ENCODE data around the gene PDAP1. TPM values are rescaled to one million over a fixed set of nuclear protein-coding genes. Genes with fewer than 3 reads are reported as not detected.
A peak's percentile ranks its signal among the peaks of the same experiment; 100 is the strongest.

The PDAP1 gene
- total and polyA plus RNA-seq, 2 of the 13 experiments (the other 11 are each of a cell fraction or from before 2014, with no cell fraction given) = 13.0 to 100 TPM

DNA sequence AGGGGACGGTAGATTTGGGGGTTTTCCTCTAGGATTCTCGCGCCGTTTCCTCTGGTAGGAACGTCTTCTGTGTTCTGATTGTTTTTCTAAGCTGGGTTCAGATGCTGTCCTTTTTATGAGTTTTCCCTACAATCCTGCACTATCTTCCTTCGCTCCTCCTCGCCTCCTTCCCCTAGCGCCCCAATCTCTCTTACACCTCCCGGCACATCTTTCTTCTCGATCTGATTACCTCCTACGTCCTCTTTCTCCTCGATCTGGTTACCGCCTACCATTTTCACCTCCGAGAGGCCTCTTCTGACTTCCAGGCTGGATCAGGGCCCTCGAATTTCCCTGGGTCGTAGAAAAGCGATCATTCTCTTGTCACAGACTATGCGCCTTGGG lies 785 bp upstream of the PDAP1 start:
- FAIRE-seq = no peak
- BruUV-seq (replicated peaks) = TSS peak; percentile 60
- peak overlapping the region; percentile 80 to 100 (median 93) for H3K4me3 ChIP-seq (replicated peaks in 1 of 3; ENCODE audit: insufficient read depth in 1 of 3, low read depth in 2 of 3, low read length in 3 of 3)
- ChIA-PET POLR2A (interaction anchor here (0.7 to 2.6 kb wide), 21 partner anchors 9 to 567 kb away, joined by 3 to 29 read pairs (median 6); partner anchors contain the start of genes ARPC1A, ARPC1B, ATP5MF and AZGP1), CTCF (ENCODE audit: low intra/inter-chr PET ratio, low total read pairs) (no interaction called here)
- intact Hi-C loops (cut with micrococcal nuclease; ENCODE audit: unreplicated experiment) (loop anchor here (2.0 to 5.0 kb wide), 2 partner anchors 37 to 56 kb away; partner anchors contain the start of gene ARPC1B), in situ Hi-C loops (cut with HindIII; ENCODE audit: extremely low pct_ligation_motif_present, low pct_unique_long_range_greater_than_20kb) (no loop called here)
- peaks cover 41% of the 10 kb centered on the region for H3K4me1 ChIP-seq (ENCODE audit: insufficient read depth, low read length)
- ATAC-seq = peak; percentile 2; the same call in 1 of the 3 replicates
- H2AFZ ChIP-seq (ENCODE audit: low read length) = no peak overlapping the region
- H3K4me2 ChIP-seq (ENCODE audit: low read depth, low read length) = peak overlapping the region; percentile 84
- H3K27me3 ChIP-seq (ENCODE audit: control insufficient read depth in 1 of 2, insufficient read depth in 2 of 2, low read length in 2 of 2) = peaks cover 0 to 4% of the 10 kb centered on the region in 2 experiments; a peak in 2 of 5 replicates
- whole genome bisulfite sequencing (ENCODE audit: low lambda C conversion rate) = under 1% methylated on average over 18 of the region's 18 CpGs
- peak overlapping the region; percentile 98 for H3K27ac ChIP-seq (ENCODE audit: extremely low read length, insufficient read depth, low read length)
- peaks cover 59% of the 10 kb centered on the region for H3K79me2 ChIP-seq (ENCODE audit: insufficient read depth, low read length)
- H3K36me3 ChIP-seq (replicated peaks in 1 of 2; ENCODE audit: control insufficient read depth in 1 of 2, insufficient read depth in 2 of 2, low read length in 2 of 2) = peaks cover 12 to 43% of the 10 kb centered on the region in 2 experiments
- peak overlapping the region; percentile 99 for H3K9ac ChIP-seq (ENCODE audit: insufficient read depth, low read depth, low read length)
- no peaks in the 10 kb centered on the region for H3K9me3 ChIP-seq (ENCODE audit: low read length)
- DNase-seq (ENCODE audit: low spot score) = no peak
- H4K20me1 ChIP-seq (ENCODE audit: insufficient read depth, low read length) = peaks cover 5% of the 10 kb centered on the region; the same call in 1 of the 2 replicates
- TF ChIP-seq SMAD9 (CRISPR knock-in tag; IDR thresholded peaks at IDR 0.05) = no peak
- TF ChIP-seq, protein P1, sequence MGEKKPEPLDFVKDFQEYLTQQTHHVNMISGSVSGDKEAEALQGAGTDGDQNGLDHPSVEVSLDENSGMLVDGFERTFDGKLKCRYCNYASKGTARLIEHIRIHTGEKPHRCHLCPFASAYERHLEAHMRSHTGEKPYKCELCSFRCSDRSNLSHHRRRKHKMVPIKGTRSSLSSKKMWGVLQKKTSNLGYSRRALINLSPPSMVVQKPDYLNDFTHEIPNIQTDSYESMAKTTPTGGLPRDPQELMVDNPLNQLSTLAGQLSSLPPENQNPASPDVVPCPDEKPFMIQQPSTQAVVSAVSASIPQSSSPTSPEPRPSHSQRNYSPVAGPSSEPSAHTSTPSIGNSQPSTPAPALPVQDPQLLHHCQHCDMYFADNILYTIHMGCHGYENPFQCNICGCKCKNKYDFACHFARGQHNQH (CRISPR knock-in tag; IDR thresholded peaks at IDR 0.05) = no peak
- no peak for TF ChIP-seq TP53 (CRISPR knock-in tag; conservative IDR thresholded peaks at IDR 0.05)
- TF ChIP-seq PCBP1 (IDR thresholded peaks at IDR 0.05; ENCODE audit: borderline replicate concordance, low read depth, low read length) = no peak
- no peak for TF ChIP-seq YEATS2 (CRISPR knock-in tag; IDR thresholded peaks at IDR 0.05; ENCODE audit: borderline replicate concordance)
- TF ChIP-seq JDP2 (CRISPR knock-in tag; IDR thresholded peaks at IDR 0.05; ENCODE audit: borderline replicate concordance) = no peak
- TF ChIP-seq ZNF329 (CRISPR knock-in tag; IDR thresholded peaks at IDR 0.05; ENCODE audit: low read depth) = no peak
- TF ChIP-seq, protein P2, sequence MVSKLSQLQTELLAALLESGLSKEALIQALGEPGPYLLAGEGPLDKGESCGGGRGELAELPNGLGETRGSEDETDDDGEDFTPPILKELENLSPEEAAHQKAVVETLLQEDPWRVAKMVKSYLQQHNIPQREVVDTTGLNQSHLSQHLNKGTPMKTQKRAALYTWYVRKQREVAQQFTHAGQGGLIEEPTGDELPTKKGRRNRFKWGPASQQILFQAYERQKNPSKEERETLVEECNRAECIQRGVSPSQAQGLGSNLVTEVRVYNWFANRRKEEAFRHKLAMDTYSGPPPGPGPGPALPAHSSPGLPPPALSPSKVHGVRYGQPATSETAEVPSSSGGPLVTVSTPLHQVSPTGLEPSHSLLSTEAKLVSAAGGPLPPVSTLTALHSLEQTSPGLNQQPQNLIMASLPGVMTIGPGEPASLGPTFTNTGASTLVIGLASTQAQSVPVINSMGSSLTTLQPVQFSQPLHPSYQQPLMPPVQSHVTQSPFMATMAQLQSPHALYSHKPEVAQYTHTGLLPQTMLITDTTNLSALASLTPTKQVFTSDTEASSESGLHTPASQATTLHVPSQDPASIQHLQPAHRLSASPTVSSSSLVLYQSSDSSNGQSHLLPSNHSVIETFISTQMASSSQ (IDR thresholded peaks at IDR 0.05; ENCODE audit: low read depth) = no peak
- TF ChIP-seq, protein P2 (CRISPR knock-in tag; IDR thresholded peaks at IDR 0.05; ENCODE audit: borderline replicate concordance) = no peak
- TF ChIP-seq, protein P3, sequence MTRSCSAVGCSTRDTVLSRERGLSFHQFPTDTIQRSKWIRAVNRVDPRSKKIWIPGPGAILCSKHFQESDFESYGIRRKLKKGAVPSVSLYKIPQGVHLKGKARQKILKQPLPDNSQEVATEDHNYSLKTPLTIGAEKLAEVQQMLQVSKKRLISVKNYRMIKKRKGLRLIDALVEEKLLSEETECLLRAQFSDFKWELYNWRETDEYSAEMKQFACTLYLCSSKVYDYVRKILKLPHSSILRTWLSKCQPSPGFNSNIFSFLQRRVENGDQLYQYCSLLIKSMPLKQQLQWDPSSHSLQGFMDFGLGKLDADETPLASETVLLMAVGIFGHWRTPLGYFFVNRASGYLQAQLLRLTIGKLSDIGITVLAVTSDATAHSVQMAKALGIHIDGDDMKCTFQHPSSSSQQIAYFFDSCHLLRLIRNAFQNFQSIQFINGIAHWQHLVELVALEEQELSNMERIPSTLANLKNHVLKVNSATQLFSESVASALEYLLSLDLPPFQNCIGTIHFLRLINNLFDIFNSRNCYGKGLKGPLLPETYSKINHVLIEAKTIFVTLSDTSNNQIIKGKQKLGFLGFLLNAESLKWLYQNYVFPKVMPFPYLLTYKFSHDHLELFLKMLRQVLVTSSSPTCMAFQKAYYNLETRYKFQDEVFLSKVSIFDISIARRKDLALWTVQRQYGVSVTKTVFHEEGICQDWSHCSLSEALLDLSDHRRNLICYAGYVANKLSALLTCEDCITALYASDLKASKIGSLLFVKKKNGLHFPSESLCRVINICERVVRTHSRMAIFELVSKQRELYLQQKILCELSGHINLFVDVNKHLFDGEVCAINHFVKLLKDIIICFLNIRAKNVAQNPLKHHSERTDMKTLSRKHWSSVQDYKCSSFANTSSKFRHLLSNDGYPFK (CRISPR knock-in tag; IDR thresholded peaks at IDR 0.05; ENCODE audit: borderline replicate concordance) = 0 out of 2 replicates have a peak, but pooled peaks have one; percentile 2
- no peak for TF ChIP-seq ZNF251 (CRISPR knock-in tag; IDR thresholded peaks at IDR 0.05)
- peak; percentile 3; the same call in 1 of the 2 replicates for TF ChIP-seq KDM5A (IDR thresholded peaks at IDR 0.05; ENCODE audit: borderline replicate concordance, low read length)
- 0 out of 2 replicates have a peak, but pooled peaks have one; percentile 5 for TF ChIP-seq DPF2 (CRISPR knock-in tag; IDR thresholded peaks at IDR 0.05; ENCODE audit: borderline replicate concordance, low read depth)
- no peak for TF ChIP-seq ZNF558 (CRISPR knock-in tag; IDR thresholded peaks at IDR 0.05; ENCODE audit: borderline replicate concordance)
